ENCODE measurements around the gene TMBIM6.

The TMBIM6 gene

DNA sequence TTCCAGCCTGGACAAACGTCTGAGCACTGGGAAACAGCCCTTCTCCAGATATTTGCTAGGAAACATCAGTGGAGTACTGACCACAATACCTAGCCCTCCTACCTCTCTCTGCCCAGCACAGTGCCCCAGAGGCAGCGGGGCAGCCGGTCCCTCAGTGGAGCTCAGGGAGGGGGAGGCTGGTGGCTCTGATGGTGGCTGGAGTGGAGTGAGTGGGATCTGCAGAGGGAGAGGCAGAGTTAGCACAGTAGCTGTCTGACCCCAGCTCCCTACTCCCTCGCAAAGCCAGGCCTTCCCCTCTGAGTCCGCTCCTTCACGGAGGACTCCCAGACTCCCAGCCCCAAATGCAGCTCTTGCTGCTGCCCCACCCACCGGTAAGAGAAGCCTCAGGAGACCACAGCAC is 56.9 kb downstream of the TMBIM6 start:
- TF ChIP-seq GATA3 (IDR thresholded peaks at IDR 0.05; ENCODE audit: low read depth, low read length) (no peak), GATA2 (IDR thresholded peaks at IDR 0.05; ENCODE audit: low read depth, low read length) (no peak)

DNA sequence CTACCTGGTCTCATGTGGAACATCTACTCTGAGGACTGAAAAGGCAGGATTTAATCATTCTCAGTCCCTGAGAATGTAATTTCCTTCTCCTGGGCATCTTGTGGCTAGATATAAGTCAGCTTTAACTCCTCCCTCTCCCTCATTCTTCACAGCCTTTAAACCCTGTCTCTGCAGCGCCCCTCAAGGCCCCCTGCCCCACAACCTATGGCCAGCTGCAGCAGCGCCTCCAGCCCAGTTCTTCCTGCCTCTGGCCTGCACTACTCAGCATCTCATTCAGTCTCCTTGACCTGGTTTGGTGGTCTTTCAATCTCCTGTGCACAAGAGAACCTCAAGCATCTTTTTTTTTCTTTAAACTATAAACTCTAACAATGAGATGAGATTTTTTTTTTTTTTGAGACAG is 57.6 kb downstream of the TMBIM6 start:
- TF ChIP-seq GATA2 (IDR thresholded peaks at IDR 0.05; ENCODE audit: low read depth, low read length) (no peak), GATA3 (IDR thresholded peaks at IDR 0.05; ENCODE audit: low read depth, low read length) (no peak)

DNA sequence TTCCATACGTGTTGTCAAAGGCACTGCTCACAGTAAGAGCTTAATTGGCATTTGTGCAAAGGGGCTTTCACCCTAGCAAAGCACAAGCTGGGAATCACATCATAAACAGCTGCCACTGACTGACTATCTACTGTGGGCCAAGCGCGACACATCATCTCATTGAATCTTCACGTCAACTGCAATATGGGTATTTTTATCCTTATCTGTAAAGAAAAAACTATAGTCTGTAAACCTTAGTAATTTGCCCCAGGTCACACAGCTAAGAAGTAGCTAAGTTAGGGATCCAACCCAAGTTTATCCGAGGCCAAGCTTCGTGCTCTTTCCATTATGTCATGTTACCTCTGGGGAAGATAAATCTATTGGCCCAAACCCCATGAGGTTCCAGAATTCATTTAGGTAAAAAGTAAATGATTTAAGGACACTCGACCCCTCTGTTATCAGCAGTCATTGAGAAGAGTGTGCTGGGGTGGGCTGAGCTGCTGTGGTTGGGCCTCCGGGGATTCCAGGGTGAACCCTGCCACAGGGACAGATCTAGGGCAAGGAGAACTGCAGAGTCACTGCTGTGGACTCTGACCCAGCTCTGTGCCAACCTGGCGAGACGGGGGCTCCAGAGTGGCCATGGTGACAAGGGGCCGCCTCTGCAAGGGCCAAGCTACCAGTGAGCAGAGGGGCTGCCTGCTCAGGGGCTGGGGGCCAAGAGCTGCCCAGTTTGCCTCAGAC is 59.2 kb downstream of the TMBIM6 start:
- TF ChIP-seq GATA3 (IDR thresholded peaks at IDR 0.05; ENCODE audit: low read depth, low read length), result no peak
- no peak for TF ChIP-seq GATA2 (IDR thresholded peaks at IDR 0.05; ENCODE audit: low read depth, low read length)

DNA sequence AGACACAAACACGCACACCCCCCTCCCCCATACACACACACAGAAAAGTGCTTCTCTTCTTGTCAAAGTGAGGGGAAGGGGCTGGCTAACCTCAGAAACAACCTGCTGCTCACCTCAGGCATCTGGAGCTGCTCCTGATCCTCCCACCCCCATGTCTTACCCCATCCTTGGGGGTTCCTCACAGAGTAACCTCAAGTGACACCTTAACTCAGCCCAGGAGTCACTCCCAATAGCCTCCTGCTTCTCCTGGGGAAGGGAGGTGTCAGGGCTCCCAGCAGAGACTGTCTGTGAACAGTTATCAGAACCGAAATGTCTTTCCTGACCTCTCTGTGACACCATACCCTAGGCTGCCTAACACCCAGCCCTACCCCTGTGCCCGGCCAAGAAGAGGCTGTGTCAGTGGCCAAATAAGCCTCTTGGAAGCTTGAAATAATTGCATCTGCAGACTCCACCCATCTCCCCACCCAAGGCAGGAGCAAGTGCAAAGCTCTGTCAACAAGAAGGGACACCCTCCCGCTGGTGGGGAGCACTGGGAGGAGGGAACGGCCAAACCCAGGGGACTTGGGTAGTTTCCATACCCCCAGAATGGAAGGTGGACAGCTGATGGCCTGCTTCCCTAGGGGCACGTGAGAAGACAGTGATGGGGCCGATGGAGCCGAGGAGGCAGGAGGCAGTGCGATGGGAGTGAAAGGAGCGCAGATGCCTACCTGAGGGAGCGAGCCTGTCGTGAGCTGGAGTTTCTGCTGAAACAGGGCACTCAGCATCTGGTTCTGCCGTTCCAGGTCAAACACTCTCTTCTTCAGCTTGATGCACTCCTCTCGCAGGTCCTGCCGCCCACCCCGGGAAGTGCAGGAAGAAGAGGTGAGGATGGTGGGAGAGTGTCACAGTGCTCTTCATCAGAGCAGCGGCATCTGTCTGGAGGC is 60.0 kb downstream of the TMBIM6 start:
- TF ChIP-seq GATA2 (IDR thresholded peaks at IDR 0.05; ENCODE audit: low read depth, low read length) (no peak), GATA3 (IDR thresholded peaks at IDR 0.05; ENCODE audit: low read depth, low read length) (no peak)

DNA sequence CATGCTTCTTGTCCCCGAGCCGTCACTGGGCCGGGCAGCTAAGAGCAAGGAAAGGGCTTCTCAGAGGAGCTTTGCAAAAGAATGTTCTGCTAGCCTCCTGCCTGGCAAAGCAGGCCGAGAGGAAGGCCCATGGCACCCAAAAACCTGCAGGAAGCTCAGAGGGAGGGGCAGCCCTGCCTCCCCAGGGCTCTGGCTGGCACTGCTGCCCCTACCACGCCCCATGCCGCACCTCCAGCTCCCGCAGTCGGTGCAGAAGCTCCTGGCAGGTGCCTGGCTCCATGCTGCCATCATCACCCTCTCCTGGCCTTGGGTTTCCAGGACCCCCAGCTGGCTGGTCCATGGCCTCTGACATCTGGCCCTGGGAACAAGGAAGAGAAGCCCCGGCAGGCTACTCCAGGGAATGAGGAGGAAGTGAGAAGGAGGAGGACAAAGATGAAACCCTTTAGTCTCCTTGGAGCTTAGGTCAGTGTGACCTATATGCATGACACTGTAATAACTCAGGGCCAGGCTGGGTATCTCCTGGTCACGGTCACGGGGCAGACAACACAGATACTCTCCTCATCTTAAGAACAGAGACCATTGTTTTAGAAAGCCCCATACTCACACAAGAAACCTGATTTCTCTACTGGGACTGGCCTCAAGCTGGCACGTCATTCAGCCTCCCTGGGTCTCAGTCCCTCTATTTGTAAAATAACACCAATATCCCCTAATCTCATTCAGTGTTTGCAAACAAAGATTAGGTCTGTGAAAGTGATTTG is 62.5 kb downstream of the TMBIM6 start:
- TF ChIP-seq GATA2 (IDR thresholded peaks at IDR 0.05; ENCODE audit: low read depth, low read length) (no peak), GATA3 (IDR thresholded peaks at IDR 0.05; ENCODE audit: low read depth, low read length) (no peak)

DNA sequence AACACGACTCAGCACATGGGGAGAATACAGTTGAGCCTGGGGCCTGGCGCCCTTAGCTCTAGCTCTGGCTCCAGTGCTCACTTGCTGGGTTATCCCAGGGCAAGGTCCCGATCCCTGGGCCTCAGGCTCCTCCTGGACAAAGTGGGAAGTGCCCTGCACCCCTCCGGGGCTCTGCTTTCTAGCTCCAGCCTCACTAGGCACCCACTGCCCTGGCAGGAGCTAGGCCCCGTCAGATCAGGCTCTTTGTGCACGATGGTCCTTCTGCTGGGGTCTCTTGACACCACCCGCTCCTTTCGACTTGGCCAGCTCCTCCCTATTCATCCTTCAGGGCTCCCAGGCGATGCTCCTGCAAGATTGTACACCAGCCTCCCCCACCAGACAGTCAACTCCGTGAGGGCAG is 63.5 kb downstream of the TMBIM6 start:
- TF ChIP-seq GATA2 (IDR thresholded peaks at IDR 0.05; ENCODE audit: low read depth, low read length) (no peak), GATA3 (IDR thresholded peaks at IDR 0.05; ENCODE audit: low read depth, low read length) (no peak)

DNA sequence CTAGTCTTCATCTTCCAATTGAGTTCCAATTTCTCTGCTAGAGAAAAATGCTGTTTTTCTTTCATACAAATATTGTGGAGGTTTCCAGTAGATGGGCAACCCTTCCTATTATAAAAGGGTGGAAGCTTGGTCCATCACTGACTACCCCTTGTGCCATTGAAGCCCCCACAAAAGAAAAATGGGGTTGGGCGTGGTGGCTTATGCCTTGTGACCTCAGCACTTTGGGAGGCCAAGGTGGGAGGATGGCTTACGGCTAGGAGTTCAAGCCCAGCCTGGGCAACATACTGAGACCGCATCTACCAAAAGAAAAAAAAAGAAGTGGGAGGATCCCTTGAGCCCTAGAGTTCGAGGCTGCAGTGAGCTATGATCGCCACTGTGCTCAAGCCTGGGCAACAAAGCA is 64.1 kb downstream of the TMBIM6 start:
- TF ChIP-seq GATA3 (IDR thresholded peaks at IDR 0.05; ENCODE audit: low read depth, low read length) (no peak), GATA2 (IDR thresholded peaks at IDR 0.05; ENCODE audit: low read depth, low read length) (no peak)

DNA sequence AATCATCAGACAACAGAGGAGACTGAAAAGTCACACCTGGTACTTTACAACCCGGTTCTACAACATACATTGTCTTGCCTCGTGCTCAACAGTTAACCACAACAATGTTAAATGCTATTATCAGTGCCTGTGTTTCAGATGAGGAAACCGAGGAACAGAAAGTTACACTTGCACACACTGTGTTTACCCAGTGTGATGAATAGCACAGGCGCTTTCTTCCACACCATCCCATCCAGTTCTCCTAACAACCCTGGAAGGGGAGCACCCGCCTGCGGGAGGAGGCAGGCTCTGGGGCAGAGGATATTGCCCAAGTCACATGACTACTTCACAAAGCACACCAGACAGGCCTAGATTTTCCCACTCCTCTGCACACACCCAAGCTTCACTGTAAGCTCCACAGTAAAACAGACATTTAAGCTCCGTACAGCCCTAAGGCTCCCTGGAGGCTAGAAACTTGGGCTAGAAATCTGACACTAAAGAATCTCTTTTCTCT is 65.0 kb downstream of the TMBIM6 start:
- TF ChIP-seq GATA3 (IDR thresholded peaks at IDR 0.05; ENCODE audit: low read depth, low read length) (no peak), GATA2 (IDR thresholded peaks at IDR 0.05; ENCODE audit: low read depth, low read length) (no peak)

DNA sequence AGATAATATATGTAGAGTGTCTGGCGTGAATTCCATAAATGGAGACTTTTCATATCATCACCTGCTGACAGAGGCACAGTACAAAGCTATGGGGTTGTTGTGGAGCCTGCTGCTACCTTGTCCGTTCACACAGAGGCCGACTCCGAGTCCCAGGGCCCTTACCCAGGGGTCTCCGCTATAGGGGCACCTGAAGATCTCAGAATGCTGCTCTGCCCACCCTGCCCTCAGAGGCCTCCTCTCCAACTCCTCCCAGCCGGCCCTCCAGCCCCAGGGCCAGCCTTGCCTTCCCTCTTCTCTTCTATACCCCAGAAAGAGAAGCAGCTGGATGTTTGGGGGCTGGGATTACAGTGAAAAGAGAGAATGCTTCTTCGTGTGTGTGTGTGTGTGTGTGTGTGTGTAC is 65.5 kb downstream of the TMBIM6 start:
- no peak for TF ChIP-seq GATA3 (IDR thresholded peaks at IDR 0.05; ENCODE audit: low read depth, low read length)
- no peak for TF ChIP-seq GATA2 (IDR thresholded peaks at IDR 0.05; ENCODE audit: low read depth, low read length)

DNA sequence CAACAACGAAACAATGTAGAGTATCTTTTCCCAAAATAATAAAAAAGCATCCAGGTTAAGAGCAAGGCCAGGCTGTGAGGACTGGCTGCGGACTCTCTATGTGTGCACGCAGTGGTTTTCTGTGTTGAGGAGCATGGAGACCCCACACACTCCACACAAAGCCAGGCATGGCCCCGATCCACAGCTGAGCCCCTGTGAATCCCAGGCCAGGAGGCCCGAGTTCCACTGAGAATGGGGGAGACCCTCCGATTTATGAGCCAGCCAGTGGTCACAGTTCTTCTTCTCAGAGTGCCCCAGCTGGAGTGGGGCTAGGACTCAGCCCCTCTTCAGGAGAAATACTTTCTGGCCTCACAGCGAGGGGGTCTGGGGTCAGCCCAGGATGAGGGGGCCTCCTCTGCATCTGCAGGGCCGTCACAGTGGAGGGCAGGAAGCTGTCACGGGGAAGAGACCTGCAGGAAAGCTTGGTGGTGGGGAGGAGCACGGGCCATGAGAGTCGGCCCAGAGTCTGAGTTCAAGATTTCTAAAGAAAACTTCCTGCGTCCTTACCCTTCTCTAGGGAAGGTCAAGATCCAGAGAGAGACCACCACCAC is 66.7 kb downstream of the TMBIM6 start:
- TF ChIP-seq GATA3 (IDR thresholded peaks at IDR 0.05; ENCODE audit: low read depth, low read length) (no peak), GATA2 (IDR thresholded peaks at IDR 0.05; ENCODE audit: low read depth, low read length) (no peak)

DNA sequence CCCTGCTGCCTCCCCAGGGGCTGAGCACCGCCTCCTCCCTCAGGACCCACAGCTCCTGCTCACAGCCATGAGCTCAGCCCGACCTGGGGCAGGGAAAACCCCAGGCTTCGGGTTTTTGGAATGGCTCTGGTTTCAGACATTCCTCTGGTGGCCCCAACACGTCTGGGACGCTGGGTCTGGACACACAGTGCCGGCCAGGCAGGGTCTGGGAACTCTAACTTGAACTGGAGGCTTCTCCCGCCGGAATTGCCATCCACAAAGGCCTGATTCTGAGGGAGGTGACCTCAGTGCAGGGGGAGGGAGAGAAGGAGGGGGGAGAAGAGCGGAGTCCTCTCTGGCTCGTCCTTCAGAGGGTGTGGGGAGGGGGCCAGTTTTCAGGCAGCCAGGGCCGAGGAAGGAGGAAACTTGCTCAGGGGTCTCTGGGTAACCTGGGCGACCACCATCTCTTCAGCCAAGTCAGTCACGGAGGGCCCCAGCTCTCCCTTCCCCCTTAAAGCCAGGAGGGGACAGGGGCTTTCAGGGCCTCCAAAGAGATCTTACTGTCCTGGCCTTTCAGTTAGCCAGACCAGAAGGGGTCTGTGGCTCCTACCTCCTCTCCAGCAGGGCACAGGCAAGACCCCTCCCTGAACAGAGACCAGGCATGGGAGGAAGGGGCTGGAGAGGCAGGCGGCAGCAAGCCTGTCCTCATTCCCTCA is 67.5 kb downstream of the TMBIM6 start:
- no peak for TF ChIP-seq GATA3 (IDR thresholded peaks at IDR 0.05; ENCODE audit: low read depth, low read length)
- TF ChIP-seq GATA2 (IDR thresholded peaks at IDR 0.05; ENCODE audit: low read depth, low read length), result no peak

DNA sequence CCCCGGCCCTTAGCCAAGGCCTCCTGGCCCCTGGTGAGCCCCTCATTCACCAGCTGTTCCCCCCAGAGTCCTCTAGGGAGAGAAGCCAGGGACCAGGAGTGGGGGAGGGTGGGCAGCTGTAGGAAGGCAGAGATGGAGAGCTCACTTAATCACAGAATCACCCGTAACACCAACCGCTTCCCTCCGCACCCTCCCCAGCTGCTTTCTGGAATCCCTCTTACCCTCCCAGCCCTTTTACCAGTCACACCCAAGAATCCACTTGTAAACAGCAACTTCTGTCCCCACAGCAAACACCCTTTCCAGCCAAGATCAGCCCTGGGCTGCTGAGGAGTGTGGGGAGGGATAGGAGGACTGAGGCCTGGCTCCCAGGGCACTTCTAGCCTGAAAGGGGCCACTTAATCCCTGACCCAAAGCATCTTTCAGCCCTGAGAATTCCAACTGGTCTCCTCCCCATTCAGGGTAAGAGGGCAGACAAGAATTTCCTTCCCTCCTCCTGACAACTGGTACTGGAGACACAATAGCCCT is 68.1 kb downstream of the TMBIM6 start:
- TF ChIP-seq GATA3 (IDR thresholded peaks at IDR 0.05; ENCODE audit: low read depth, low read length), result no peak
- TF ChIP-seq GATA2 (IDR thresholded peaks at IDR 0.05; ENCODE audit: low read depth, low read length), result no peak

DNA sequence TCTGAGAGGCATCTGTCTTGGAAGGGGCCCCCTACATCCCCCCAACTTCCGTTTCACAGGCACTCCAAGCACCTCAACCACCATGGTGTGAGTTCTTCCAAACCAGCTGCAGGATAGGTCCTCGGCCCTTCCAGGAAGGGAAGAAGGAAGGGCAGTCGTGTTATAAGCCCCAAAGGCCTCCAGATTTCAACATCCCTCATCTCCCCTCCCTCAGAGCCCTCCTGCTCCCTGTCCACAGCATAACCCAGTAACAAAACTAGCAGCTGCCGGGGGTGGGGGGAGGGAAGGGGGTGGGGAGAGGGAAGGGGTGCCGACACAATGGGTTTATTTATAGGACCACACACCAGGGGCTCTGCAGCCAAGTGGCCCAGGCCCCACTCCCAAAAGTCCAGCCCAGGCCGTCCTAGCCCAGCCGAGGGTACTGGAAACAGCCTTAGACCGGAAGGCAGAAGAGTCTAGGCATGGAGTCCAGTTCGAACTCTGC is 68.6 kb downstream of the TMBIM6 start:
- TF ChIP-seq GATA2 (IDR thresholded peaks at IDR 0.05; ENCODE audit: low read depth, low read length) (no peak), GATA3 (IDR thresholded peaks at IDR 0.05; ENCODE audit: low read depth, low read length) (no peak)

All from SH-SY5Y (cell line).